IMR-90 (cell line): Measurements from ENCODE around the gene WIPI1. TPM values are rescaled to one million over a fixed set of nuclear protein-coding genes. Genes with fewer than 3 reads are reported as not detected.
A peak's percentile ranks its signal among the peaks of the same experiment; 100 is the strongest.

Experiments used
- ATAC-seq: fragments of 200-7000 bp; cut with Tn5 transposase; 2 replicates; pipeline ENCODE4 v1.9.1; 2020; ENCODE audit warnings: low read depth, mild to moderate bottlenecking, moderate library complexity
- BruUV-seq: library from RNA; stranded (reverse); fragments of 400-500 nt; replicated peaks from 2 replicates; lab custom pipeline; 2021; lab: Mats Ljungman, UMichigan
- CTCF ChIA-PET: fragments of 300-600 bp; formaldehyde crosslinking; extraction: SDS; loops from one replicate; lab custom pipeline; 2021; ENCODE audit warnings: antibody characterized with exemption; lab: Yijun Ruan, JAX
- POLR2A ChIA-PET: fragments of 300-600 bp; sonication (Branson Sonifier 250); formaldehyde crosslinking; loops from one replicate; lab custom pipeline; 2022; ENCODE audit warnings: antibody characterized with exemption; ENCODE audit not compliant: unreplicated experiment; lab: Charles Lee
- DNase-seq: peaks from one replicate; pipeline ENCODE4 v3.0.0; 2013
- H2AFZ ChIP-seq: replicated peaks from 2 replicates; pipeline ENCODE3; 2013; ENCODE audit warnings: low read length, mild to moderate bottlenecking; ENCODE audit not compliant: poor library complexity
- H2AK5ac ChIP-seq: 2 replicates; pipeline ENCODE4 v1.6.1; 2013; ENCODE audit warnings: low read depth, low read length, inconsistent platforms
- H2AK9ac ChIP-seq: replicated peaks from 2 replicates; pipeline ENCODE3; 2013; ENCODE audit warnings: mild to moderate bottlenecking, low read depth, low read length, moderate library complexity; ENCODE audit not compliant: poor library complexity
- H2BK120ac ChIP-seq: 2 replicates; pipeline ENCODE4 v1.6.1; 2013; ENCODE audit warnings: low read depth, low read length, inconsistent platforms
- H2BK15ac ChIP-seq: 3 replicates; pipeline ENCODE4 v1.6.1; 2013; ENCODE audit warnings: low read depth, low read length, inconsistent platforms
- H2BK20ac ChIP-seq: 2 replicates; pipeline ENCODE4 v1.6.1; 2013; ENCODE audit warnings: low read depth, mild to moderate bottlenecking, inconsistent platforms, low read length, moderate library complexity
- H2BK5ac ChIP-seq: 2 replicates; pipeline ENCODE4 v1.6.1; 2013; ENCODE audit warnings: mild to moderate bottlenecking, low read depth, low read length, inconsistent platforms; ENCODE audit not compliant: poor library complexity, severe bottlenecking
- H3K14ac ChIP-seq: replicated peaks from 2 replicates; pipeline ENCODE4 v1.6.1; 2013; ENCODE audit warnings: low read depth, low read length, inconsistent platforms
- H3K18ac ChIP-seq: 2 replicates; pipeline ENCODE4 v1.6.1; 2013; ENCODE audit warnings: low read depth, low read length, control low read depth
- H3K23ac ChIP-seq: 2 replicates; pipeline ENCODE4 v1.6.1; 2013; ENCODE audit warnings: low read depth, low read length, inconsistent platforms
- H3K27ac ChIP-seq: 2 replicates; pipeline ENCODE4 v1.5.1; 2013; ENCODE audit warnings: mild to moderate bottlenecking, control low read depth, low read length; ENCODE audit not compliant: insufficient read depth
- H3K27me3 ChIP-seq: 2 replicates; pipeline ENCODE4 v1.6.1; 2013; ENCODE audit warnings: low read length; ENCODE audit not compliant: control insufficient read depth, insufficient read depth
- H3K36me3 ChIP-seq: 2 replicates; pipeline ENCODE4 v1.6.1; 2013; ENCODE audit warnings: low read length, mixed read lengths; ENCODE audit not compliant: control insufficient read depth, insufficient read depth
- H3K4ac ChIP-seq: 2 replicates; pipeline ENCODE4 v1.6.1; 2013; ENCODE audit warnings: low read depth, low read length, inconsistent platforms
- H3K4me1 ChIP-seq: 2 replicates; pipeline ENCODE4 v1.6.1; 2013; ENCODE audit warnings: low read length, mixed read lengths; ENCODE audit not compliant: control insufficient read depth, insufficient read depth
- H3K4me2 ChIP-seq: 2 replicates; pipeline ENCODE4 v1.6.1; 2013; ENCODE audit warnings: low read depth, mild to moderate bottlenecking, control low read depth, low read length, moderate library complexity
- H3K4me3 ChIP-seq: 2 replicates; pipeline ENCODE4 v1.5.1; 2013; ENCODE audit warnings: low read depth, mild to moderate bottlenecking, control low read depth, low read length, moderate library complexity; ENCODE audit not compliant: insufficient read depth
- H3K56ac ChIP-seq: 2 replicates; pipeline ENCODE4 v1.6.1; 2013; ENCODE audit warnings: low read length, inconsistent platforms; ENCODE audit not compliant: insufficient read depth; ENCODE audit errors: extremely low read depth
- H3K79me1 ChIP-seq, 2 experiments: 2 replicates each; pipeline ENCODE4 v1.6.1; 2013; ENCODE audit warnings: low read length in 2 of 2, inconsistent platforms in 1 of 2, low read depth in 1 of 2
- H3K9ac ChIP-seq: 2 replicates; pipeline ENCODE4 v1.6.1; 2013; ENCODE audit warnings: low read depth, low read length, control low read depth
- H3K9me1 ChIP-seq: 2 replicates; pipeline ENCODE4 v1.6.1; 2013; ENCODE audit warnings: low read length, inconsistent platforms; ENCODE audit not compliant: insufficient read depth
- H3K9me3 ChIP-seq: 2 replicates; pipeline ENCODE4 v1.6.1; 2013; ENCODE audit warnings: low read length; ENCODE audit not compliant: control insufficient read depth, insufficient read depth
- H4K20me1 ChIP-seq: 2 replicates; pipeline ENCODE4 v1.6.1; 2013; ENCODE audit warnings: low read length, inconsistent platforms; ENCODE audit not compliant: insufficient read depth
- H4K5ac ChIP-seq: 2 replicates; pipeline ENCODE4 v1.6.1; 2013; ENCODE audit warnings: mild to moderate bottlenecking, low read depth, low read length, control low read depth
- H4K8ac ChIP-seq, 2 experiments: 2 replicates each; pipeline ENCODE4 v1.6.1; 2013; ENCODE audit warnings: low read depth in 2 of 2, low read length in 2 of 2, control low read depth in 1 of 2, inconsistent platforms in 1 of 2
- H4K91ac ChIP-seq: 2 replicates; pipeline ENCODE4 v1.6.1; 2013; ENCODE audit warnings: low read depth, low read length, inconsistent platforms; ENCODE audit not compliant: insufficient read depth
- RAD21 ChIP-seq: IDR thresholded peaks from 2 replicates; pipeline ENCODE4 v1.6.1; 2012; ENCODE audit warnings: low read length, improper control_type of control experiment
- RFX5 ChIP-seq: IDR thresholded peaks from 2 replicates; pipeline ENCODE4 v1.8.0; 2012; ENCODE audit warnings: low read depth, mild to moderate bottlenecking, low read length, moderate library complexity
- SMC3 ChIP-seq: fragments of 150-350 bp; IDR thresholded peaks from 2 replicates; pipeline ENCODE4 v1.6.1; 2016; ENCODE audit warnings: low read depth, mild to moderate bottlenecking, antibody characterized with exemption, low read length, moderate library complexity
- WGBS, 2 experiments: methylation state at CpG; one replicate each; pipeline versions ENCODE4 v1.1.5 to v1.1.7; 2013; ENCODE audit warnings: missing lambda C conversion rate in 2 of 2; ENCODE audit not compliant: insufficient read length in 1 of 2; ENCODE audit errors: extremely low coverage in 2 of 2; 5-methylcytosine and 5-hydroxymethylcytosine counted together
- dilution Hi-C: fragments of 300-500 bp; cut with HindIII; formaldehyde crosslinking; loops from one replicate; pipeline ENCODE4 v1.14.3; 2018; ENCODE audit warnings: low sequenced_read_pairs; ENCODE audit not compliant: unreplicated experiment
- in situ Hi-C: fragments of 300-500 bp; cut with MboI; formaldehyde crosslinking; loops from 3 replicates; pipeline ENCODE4 v1.14.3; 2019; ENCODE audit warnings: low sequenced_read_pairs, inconsistent platforms, mixed read lengths
- intact Hi-C: fragments of 100-400 bp; cut with micrococcal nuclease; formaldehyde crosslinking; loops from 2 replicates; pipeline ENCODE4 v1.10.0; 2022
- polyA plus RNA-seq, 3 experiments: library from polyadenylated mRNA; depleted of rRNA; stranded (reverse); fragments of >200 nt; gene quantifications; 2 replicates each; pipeline ENCODE4 v1.2.3, GENCODE V29; 2012; ENCODE audit warnings: low replicate concordance in 1 of 3
- total RNA-seq: library from RNA; depleted of rRNA; stranded (reverse); fragments of >200 nt; gene quantifications from 2 replicates; pipeline ENCODE4 v1.2.3, GENCODE V29; 2012
- TF ChIP-seq, protein P1 (sequence below): conservative IDR thresholded peaks from 2 replicates; pipeline ENCODE4 v1.5.1; 2012; ENCODE audit warnings: mild to moderate bottlenecking, low read depth, low read length, improper control_type of control experiment

Gene WIPI1
- total and polyA plus RNA-seq, 2 of the 4 experiments (the other 2 are of a cell fraction), result 78.6 to 129 TPM

DNA sequence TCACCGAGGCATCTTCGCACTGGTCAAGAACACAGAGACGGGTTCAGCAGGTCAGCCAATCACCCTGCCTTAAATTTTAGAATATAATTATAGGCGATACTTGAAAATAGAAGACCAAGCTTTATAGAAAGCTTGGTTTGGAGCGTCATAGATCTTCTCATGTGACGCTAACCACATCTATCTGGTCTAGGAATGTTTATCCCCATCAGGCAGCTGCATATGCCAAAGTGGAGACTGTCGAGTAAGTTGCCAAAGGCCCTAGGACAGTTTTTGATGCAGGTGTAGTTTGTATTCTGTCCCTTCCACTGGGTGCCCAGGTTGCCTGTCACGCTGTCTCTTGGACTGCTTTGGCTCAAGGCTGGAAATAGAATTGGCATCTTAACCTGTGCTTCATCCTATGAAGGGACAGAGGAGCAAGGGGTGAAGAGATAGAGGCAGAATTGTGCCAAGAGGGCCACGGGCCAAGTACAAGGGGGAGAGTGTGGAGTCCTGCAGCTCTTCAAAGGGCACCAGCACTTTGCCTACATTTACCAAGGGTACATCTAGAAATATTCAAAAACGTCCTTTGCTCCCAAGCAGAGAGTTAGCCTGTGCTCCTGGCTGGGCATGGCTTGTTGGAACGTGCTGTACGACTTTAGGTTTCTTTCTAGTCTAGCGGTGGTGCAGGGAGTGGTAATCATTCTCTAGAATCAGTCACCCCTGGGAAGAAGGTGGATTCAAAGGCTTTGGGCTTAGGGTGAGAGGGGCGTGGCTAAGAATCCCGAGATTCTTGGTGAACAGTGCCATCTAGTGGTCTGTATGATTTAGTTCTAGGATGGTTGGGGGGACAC is 5.3 kb upstream of the WIPI1 start:
- H3K4me2 ChIP-seq, result peak overlapping the region; percentile 40; the same call in 1 of the 2 replicates
- H3K27ac ChIP-seq, result no peak overlapping the region
- no peak overlapping the region for H3K56ac ChIP-seq
- H3K14ac ChIP-seq, result 0 out of 2 replicates have a peak overlapping the region, but pooled peaks have one; percentile 30
- peak overlapping the region; percentile 80 for H2AFZ ChIP-seq
- peaks cover 2% of the 10 kb centered on the region; the same call in 1 of the 2 replicates for H3K27me3 ChIP-seq
- no peak overlapping the region for H4K91ac ChIP-seq
- H4K5ac ChIP-seq, result no peak overlapping the region
- H2BK20ac ChIP-seq, result no peak overlapping the region
- no peak overlapping the region for H2AK9ac ChIP-seq
- H2BK5ac ChIP-seq, result no peak overlapping the region
- no peaks in the 10 kb centered on the region for H3K36me3 ChIP-seq
- no peak overlapping the region for H3K18ac ChIP-seq
- H3K9ac ChIP-seq, result no peak overlapping the region
- H3K4me3 ChIP-seq, result no peak overlapping the region
- H4K20me1 ChIP-seq, result no peaks in the 10 kb centered on the region
- H3K9me1 ChIP-seq, result no peaks in the 10 kb centered on the region
- whole genome bisulfite sequencing, 2 experiments, result no CpG with 5 or more reads among the region's 15 CpGs
- no peak overlapping the region for H2BK15ac ChIP-seq
- intact Hi-C loops, result loop anchor here (1.0 to 10.0 kb wide), 4 partner anchors 260 to 782 kb away; no protein-coding TSS in a partner anchor
- no peaks in the 10 kb centered on the region for H3K4me1 ChIP-seq
- ChIA-PET CTCF (interaction anchor here (0.7 kb wide), 1 partner anchor 289 kb away, joined by 3 read pairs; no protein-coding TSS in a partner anchor), POLR2A (no interaction called here)
- in situ Hi-C loops, result loop anchor here (25.0 kb wide), 1 partner anchor 500 kb away; no protein-coding TSS in a partner anchor
- dilution Hi-C loops, result no loop called here
- no peak overlapping the region for H4K8ac ChIP-seq
- ATAC-seq (peak; percentile 95), DNase-seq (peak; percentile 81)
- no peak overlapping the region for H3K4ac ChIP-seq
- H3K79me1 ChIP-seq, result no peaks in the 10 kb centered on the region
- no peak overlapping the region for H3K23ac ChIP-seq
- TF ChIP-seq SMC3, result peak; percentile 78
- TF ChIP-seq RFX5, result no peak
- TF ChIP-seq, protein P1, sequence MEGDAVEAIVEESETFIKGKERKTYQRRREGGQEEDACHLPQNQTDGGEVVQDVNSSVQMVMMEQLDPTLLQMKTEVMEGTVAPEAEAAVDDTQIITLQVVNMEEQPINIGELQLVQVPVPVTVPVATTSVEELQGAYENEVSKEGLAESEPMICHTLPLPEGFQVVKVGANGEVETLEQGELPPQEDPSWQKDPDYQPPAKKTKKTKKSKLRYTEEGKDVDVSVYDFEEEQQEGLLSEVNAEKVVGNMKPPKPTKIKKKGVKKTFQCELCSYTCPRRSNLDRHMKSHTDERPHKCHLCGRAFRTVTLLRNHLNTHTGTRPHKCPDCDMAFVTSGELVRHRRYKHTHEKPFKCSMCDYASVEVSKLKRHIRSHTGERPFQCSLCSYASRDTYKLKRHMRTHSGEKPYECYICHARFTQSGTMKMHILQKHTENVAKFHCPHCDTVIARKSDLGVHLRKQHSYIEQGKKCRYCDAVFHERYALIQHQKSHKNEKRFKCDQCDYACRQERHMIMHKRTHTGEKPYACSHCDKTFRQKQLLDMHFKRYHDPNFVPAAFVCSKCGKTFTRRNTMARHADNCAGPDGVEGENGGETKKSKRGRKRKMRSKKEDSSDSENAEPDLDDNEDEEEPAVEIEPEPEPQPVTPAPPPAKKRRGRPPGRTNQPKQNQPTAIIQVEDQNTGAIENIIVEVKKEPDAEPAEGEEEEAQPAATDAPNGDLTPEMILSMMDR, result peak; percentile 82
- peak; percentile 88 for TF ChIP-seq RAD21
- no peak overlapping the region for H2AK5ac ChIP-seq
- H2BK120ac ChIP-seq, result no peak overlapping the region
- BruUV-seq, result no TSS peak
- H3K9me3 ChIP-seq, result no peaks in the 10 kb centered on the region
